Measurements from ENCODE around the gene TADA2A.

TADA2A gene

GRCh38 chr17:37488607-37489196 lies 82.0 kb downstream of the TADA2A start:
- Histone ChIP-seq H3K9ac (ENCODE audit: low read length) (peak overlapping the region; percentile 35), H3K36me3 (ENCODE audit: control insufficient read depth, low read depth, low read length) (no peaks in the 10 kb centered on the region), H3K27ac (ENCODE audit: low read length) (no peak overlapping the region), H3K27me3 (ENCODE audit: control insufficient read depth, insufficient read depth, low read length) (peaks cover 26% of the 10 kb centered on the region), H3K9me3 (ENCODE audit: control insufficient read depth, low read depth, low read length) (no peaks in the 10 kb centered on the region), H3K4me3 (ENCODE audit: low read length) (peak overlapping the region; percentile 56), H3K4me1 (ENCODE audit: control insufficient read depth, low read depth, low read length) (peaks cover 32% of the 10 kb centered on the region)

- H3K27ac ChIP-seq (ENCODE audit: low read length), result no peak within 1 kb of the TSS
- peak within 1 kb of the TSS; percentile 44 for H3K9ac ChIP-seq (ENCODE audit: low read length)
- peaks cover 31% of the 10 kb centered on the region for H3K4me1 ChIP-seq (ENCODE audit: control insufficient read depth, low read depth, low read length)
These were observed 82.7 kb downstream of the TADA2A start, which contains the start of gene DUSP14 for GRCh38 chr17:37489197-37490001. Gene DUSP14, plus strand, starts transcription at chr17:37489891. Its CDS starts 22,382 bp downstream, at chr17:37512273.

GRCh38 chr17:37490022-37490587 lies 83.4 kb downstream of the TADA2A start:
- Histone ChIP-seq H3K4me3 (ENCODE audit: low read length) (peak overlapping the region; percentile 78), H3K27ac (ENCODE audit: low read length) (no peak overlapping the region), H3K36me3 (ENCODE audit: control insufficient read depth, low read depth, low read length) (no peaks in the 10 kb centered on the region), H3K27me3 (ENCODE audit: control insufficient read depth, insufficient read depth, low read length) (peaks cover 26% of the 10 kb centered on the region), H3K9me3 (ENCODE audit: control insufficient read depth, low read depth, low read length) (no peaks in the 10 kb centered on the region), H3K4me1 (ENCODE audit: control insufficient read depth, low read depth, low read length) (peaks cover 38% of the 10 kb centered on the region), H3K9ac (ENCODE audit: low read length) (peak overlapping the region; percentile 44)

More at GRCh38 chr17:37489197-37490001, 82.7 kb downstream of the TADA2A start, which contains the start of gene DUSP14:
- no peaks in the 10 kb centered on the region for H3K36me3 ChIP-seq (ENCODE audit: control insufficient read depth, low read depth, low read length)
- peaks cover 26% of the 10 kb centered on the region for H3K27me3 ChIP-seq (ENCODE audit: control insufficient read depth, insufficient read depth, low read length)
- no peaks in the 10 kb centered on the region for H3K9me3 ChIP-seq (ENCODE audit: control insufficient read depth, low read depth, low read length)
- peak within 1 kb of the TSS; percentile 78 for H3K4me3 ChIP-seq (ENCODE audit: low read length)

GRCh38 chr17:37490638-37491614 lies 84.2 kb downstream of the TADA2A start:
- no peaks in the 10 kb centered on the region for H3K36me3 ChIP-seq (ENCODE audit: control insufficient read depth, low read depth, low read length)
- peaks cover 26% of the 10 kb centered on the region for H3K27me3 ChIP-seq (ENCODE audit: control insufficient read depth, insufficient read depth, low read length)
- peaks cover 40% of the 10 kb centered on the region for H3K4me1 ChIP-seq (ENCODE audit: control insufficient read depth, low read depth, low read length)
- H3K9ac ChIP-seq (ENCODE audit: low read length), result peak overlapping the region; percentile 44
- H3K27ac ChIP-seq (ENCODE audit: low read length), result no peak overlapping the region
- peak overlapping the region; percentile 78 for H3K4me3 ChIP-seq (ENCODE audit: low read length)
- no peaks in the 10 kb centered on the region for H3K9me3 ChIP-seq (ENCODE audit: control insufficient read depth, low read depth, low read length)

- Histone ChIP-seq H3K27ac (ENCODE audit: low read length) (no peak overlapping the region), H3K36me3 (ENCODE audit: control insufficient read depth, low read depth, low read length) (no peaks in the 10 kb centered on the region), H3K27me3 (ENCODE audit: control insufficient read depth, insufficient read depth, low read length) (peaks cover 26% of the 10 kb centered on the region), H3K4me1 (ENCODE audit: control insufficient read depth, low read depth, low read length) (peaks cover 40% of the 10 kb centered on the region), H3K9me3 (ENCODE audit: control insufficient read depth, low read depth, low read length) (no peaks in the 10 kb centered on the region), H3K9ac (ENCODE audit: low read length) (no peak overlapping the region), H3K4me3 (ENCODE audit: low read length) (peak overlapping the region; percentile 78)
These were observed 85.5 kb downstream of the TADA2A start for GRCh38 chr17:37492167-37492566.

- H3K9ac ChIP-seq (ENCODE audit: low read length), result no peak overlapping the region
- H3K9me3 ChIP-seq (ENCODE audit: control insufficient read depth, low read depth, low read length), result no peaks in the 10 kb centered on the region
- H3K27ac ChIP-seq (ENCODE audit: low read length), result no peak overlapping the region
These were observed 86.8 kb downstream of the TADA2A start for GRCh38 chr17:37493249-37494027.

GRCh38 chr17:37494401-37494831 lies 87.7 kb downstream of the TADA2A start:
- H3K4me3 ChIP-seq (ENCODE audit: low read length), result no peak overlapping the region
- H3K36me3 ChIP-seq (ENCODE audit: control insufficient read depth, low read depth, low read length), result no peaks in the 10 kb centered on the region
- H3K27ac ChIP-seq (ENCODE audit: low read length), result no peak overlapping the region
- no peak overlapping the region for H3K9ac ChIP-seq (ENCODE audit: low read length)
- H3K9me3 ChIP-seq (ENCODE audit: control insufficient read depth, low read depth, low read length), result no peaks in the 10 kb centered on the region
- peaks cover 30% of the 10 kb centered on the region for H3K4me1 ChIP-seq (ENCODE audit: control insufficient read depth, low read depth, low read length)
- peaks cover 12% of the 10 kb centered on the region for H3K27me3 ChIP-seq (ENCODE audit: control insufficient read depth, insufficient read depth, low read length)

More at GRCh38 chr17:37493249-37494027, 86.8 kb downstream of the TADA2A start:
- H3K36me3 ChIP-seq (ENCODE audit: control insufficient read depth, low read depth, low read length), result no peaks in the 10 kb centered on the region
- no peak overlapping the region for H3K4me3 ChIP-seq (ENCODE audit: low read length)
- H3K4me1 ChIP-seq (ENCODE audit: control insufficient read depth, low read depth, low read length), result peaks cover 33% of the 10 kb centered on the region
- H3K27me3 ChIP-seq (ENCODE audit: control insufficient read depth, insufficient read depth, low read length), result peaks cover 16% of the 10 kb centered on the region

- Histone ChIP-seq H3K9ac (ENCODE audit: low read length) (no peak overlapping the region), H3K36me3 (ENCODE audit: control insufficient read depth, low read depth, low read length) (no peaks in the 10 kb centered on the region), H3K27me3 (ENCODE audit: control insufficient read depth, insufficient read depth, low read length) (peaks cover 12% of the 10 kb centered on the region), H3K4me1 (ENCODE audit: control insufficient read depth, low read depth, low read length) (peaks cover 30% of the 10 kb centered on the region), H3K9me3 (ENCODE audit: control insufficient read depth, low read depth, low read length) (no peaks in the 10 kb centered on the region), H3K27ac (ENCODE audit: low read length) (no peak overlapping the region), H3K4me3 (ENCODE audit: low read length) (no peak overlapping the region)
These were observed 88.3 kb downstream of the TADA2A start for GRCh38 chr17:37494971-37495370.

- Histone ChIP-seq H3K36me3 (ENCODE audit: control insufficient read depth, low read depth, low read length) (no peaks in the 10 kb centered on the region), H3K9ac (ENCODE audit: low read length) (no peak overlapping the region), H3K9me3 (ENCODE audit: control insufficient read depth, low read depth, low read length) (no peaks in the 10 kb centered on the region), H3K4me3 (ENCODE audit: low read length) (no peak overlapping the region), H3K27ac (ENCODE audit: low read length) (no peak overlapping the region), H3K27me3 (ENCODE audit: control insufficient read depth, insufficient read depth, low read length) (no peaks in the 10 kb centered on the region), H3K4me1 (ENCODE audit: control insufficient read depth, low read depth, low read length) (no peaks in the 10 kb centered on the region)
These were observed 93.7 kb downstream of the TADA2A start for GRCh38 chr17:37500378-37500777.
